Right forelimb (tissue), 1 donor: ENCODE measurements around the gene ARL6IP4.

Experiments
- DNase-seq: peaks from one replicate; pipeline ENCODE4 v3.0.0-alpha.2; 2018

The ARL6IP4 gene

GRCh38 chr12:122959566-122960192 is 20.8 kb upstream of the ARL6IP4 start:
- DNase-seq = no peak

- DNase-seq = no peak
Measured at GRCh38 chr12:122960193-122960569, 20.3 kb upstream of the ARL6IP4 start.

DNA sequence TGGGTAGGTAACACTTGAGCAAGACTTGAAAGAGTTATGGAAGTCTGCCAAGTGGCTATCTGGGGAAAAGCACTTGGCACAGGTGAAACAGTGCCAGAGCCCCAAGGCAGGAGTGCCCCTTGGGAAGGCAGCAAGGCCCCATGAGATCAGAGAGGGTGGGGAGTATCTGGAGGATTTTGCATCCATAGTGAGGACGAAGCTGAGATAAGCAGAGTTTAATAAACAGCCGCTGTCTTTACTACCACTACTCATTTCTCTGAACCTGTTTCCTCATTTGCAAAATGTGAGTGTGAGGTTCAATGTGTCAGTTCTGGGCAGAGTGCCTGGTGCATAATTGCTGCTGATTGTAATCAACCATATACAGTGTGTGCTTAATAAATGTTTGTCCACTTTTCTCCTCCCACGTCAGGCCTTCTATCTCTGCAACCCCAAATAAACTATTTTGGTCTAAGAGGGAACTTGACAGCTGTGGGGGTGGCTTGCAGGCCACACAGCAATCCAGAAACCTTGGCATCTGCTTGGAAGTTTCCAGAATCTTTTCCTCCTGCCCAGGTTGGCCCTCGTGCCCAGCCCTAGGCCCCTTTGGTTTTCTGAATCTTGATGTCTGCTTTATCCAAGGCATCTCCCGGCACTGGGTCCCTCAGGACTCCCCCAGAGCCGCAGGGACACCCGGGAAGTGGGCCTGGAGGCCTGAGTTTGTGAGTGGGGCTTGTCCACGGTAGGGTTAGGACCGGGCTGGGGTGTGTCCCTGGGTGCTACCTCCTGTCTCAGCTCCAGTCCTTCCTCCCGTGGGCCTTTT is 18.8 kb upstream of the ARL6IP4 start:
- no peak for DNase-seq

DNA sequence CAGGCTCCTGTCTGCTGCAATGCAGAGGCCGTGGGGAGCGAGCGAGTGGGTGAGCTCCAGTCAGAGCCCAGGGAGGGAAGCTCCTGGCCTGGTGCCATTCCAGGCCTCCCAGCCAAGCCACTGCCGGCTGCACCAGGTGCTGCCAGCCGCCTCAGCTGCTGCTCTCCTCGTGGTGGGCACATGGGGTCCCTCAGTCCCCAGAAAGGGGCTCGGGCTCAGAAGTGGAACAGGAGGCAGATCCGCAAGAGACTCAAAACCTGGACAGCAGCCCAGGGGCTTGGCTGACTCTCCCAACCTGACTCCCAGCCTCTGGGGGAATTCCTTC is 16.6 kb upstream of the ARL6IP4 start:
- no peak for DNase-seq

DNA sequence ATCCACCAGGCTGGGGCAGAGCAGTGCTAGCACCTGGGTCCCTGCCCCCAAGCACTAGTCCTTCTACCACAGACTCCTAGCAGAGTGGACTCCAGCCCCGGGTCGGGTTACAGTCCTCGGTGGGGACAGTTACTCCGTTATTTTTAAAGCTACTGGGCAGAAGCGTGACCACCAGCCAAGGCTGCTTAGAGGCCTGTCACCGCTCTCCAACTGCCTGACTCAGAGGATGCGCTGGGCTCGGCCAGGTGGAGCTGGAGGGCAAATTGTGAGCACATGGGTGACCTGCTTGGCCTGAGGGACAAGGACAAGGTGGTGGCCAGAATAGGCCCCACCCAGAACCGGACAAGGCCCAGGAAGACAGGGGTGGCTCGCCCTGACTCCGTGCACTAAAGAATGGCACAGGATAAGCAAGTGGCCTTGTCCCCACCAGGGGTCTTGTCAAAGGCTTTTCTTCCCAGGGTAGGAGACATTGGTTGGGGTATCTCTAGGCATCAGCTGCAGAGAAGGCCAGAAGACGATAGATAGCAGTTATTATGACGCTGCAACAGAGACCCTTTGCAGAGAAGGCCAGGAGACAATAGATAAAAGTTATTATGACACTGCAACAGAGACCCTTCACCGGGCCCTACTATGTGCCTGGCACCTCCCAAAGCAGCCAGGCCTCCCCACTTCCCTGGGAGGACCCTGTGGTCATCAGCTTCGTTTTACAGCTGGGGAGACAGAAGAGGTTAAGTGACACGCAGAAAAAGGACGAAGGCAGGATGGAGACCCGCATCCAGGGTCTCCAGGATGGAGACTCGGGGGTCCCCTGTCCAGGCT is 15.8 kb upstream of the ARL6IP4 start:
- no peak for DNase-seq

GRCh38 chr12:122965321-122965751 is 15.1 kb upstream of the ARL6IP4 start:
- DNase-seq = no peak

GRCh38 chr12:122965851-122966742 is 14.4 kb upstream of the ARL6IP4 start, which contains the start of gene ABCB9:
Gene ABCB9, minus strand, starts transcription at chr12:122966463. Its CDS starts 6,228 bp downstream, at chr12:122960235.
- DNase-seq = peak; percentile 90

DNA sequence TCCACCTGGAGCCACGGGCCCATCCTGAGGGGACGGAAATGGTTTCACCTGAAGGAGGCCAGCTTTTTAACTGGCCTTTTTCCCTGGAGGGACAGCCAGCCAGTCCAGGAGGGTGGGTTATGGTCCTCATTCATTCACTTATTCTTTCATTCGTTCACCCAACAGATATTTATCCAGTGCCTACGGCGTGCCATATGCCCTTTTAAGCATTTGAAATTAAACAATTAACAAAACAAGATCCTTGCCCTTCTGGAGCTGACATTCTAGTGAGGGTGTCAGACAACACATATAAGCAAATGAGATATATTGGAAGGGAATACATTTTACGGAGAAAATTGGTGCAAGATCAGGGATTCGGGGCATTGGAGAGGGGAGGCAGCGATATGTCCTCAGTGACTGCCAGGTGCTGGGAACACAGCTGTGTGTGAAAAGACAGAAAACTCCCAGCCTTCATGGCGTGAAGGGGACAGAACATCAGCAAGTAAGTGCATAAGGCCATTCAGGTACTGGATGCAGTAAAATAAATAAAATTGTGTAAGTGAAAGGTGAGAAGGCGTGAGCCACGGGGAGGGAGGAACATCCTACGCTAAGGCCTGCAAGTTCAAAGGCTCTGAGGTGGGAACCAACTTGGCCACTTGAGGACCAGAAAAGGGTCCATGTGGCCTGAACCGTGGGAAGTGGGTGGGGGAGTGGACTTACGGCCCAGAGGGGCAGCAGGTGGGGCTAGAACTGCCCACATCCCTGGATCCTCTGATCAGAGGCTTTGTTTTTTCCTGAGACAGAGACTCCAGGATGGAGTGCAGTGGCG is 13.5 kb upstream of the ARL6IP4 start:
- DNase-seq = no peak

DNA sequence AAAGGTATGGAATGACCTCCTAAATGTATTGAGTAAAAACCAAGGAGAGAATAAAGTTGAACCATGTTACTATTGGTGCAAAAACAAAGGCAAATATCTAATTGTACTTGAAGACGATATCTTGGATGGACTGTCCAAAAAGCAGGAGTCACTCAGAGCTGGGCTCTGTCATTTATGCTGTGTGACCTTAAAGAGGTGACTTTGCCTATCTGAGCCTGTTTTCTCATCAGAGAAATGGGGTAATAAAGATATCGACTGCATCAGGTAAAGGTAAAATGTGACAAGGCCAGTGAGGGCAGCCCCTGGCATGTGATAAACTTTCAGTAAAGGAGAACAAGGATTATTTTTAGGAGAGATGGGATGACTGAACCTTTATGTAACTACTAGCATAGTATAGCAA is 12.4 kb upstream of the ARL6IP4 start:
- DNase-seq = no peak

GRCh38 chr12:122969676-122970075 is 10.8 kb upstream of the ARL6IP4 start:
- DNase-seq = no peak

GRCh38 chr12:122974274-122974891 is 6.1 kb upstream of the ARL6IP4 start:
- DNase-seq = peak; percentile 100

DNA sequence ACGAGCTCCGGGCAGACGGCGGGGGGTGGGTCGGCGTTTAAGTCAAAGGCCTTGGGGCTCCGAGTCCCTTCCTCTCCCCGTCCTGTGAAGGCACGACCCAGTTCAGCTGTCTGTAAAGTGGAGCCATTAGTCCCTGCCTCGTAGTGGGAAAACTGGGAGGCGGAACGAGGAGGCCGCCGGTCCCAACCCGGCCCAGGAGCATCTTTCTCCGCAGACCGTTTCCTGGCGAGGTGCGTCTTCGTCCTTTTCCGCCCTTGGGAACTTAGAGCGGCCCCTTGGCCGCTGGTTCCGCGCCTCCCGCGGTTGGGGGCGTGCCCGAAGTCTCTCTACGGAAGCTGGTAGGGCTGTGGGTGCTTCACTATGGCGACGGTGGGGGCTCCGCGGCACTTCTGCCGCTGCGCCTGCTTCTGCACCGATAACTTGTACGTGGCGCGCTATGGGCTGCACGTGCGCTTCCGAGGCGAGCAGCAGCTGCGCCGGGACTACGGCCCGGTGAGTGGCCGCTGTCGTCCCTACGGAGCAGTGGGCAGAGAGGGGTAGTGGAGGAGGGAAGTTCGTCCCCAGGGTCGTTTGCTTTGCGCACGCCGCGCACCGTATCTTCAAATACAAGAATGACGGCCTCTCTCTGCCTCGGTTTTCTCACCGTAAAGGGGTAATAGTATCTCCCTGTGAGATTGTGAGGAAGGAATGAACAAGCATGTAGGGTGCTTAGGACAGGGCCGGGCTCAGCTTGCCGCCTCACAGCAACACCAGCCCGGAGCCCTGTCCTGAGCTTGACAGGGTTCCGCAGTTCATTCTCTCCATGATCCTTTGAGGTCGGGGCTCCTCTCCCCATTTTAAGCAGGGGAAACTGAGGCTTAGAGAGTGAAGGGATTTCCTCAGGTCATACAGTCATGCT is 5.3 kb upstream of the ARL6IP4 start, which contains the start of gene OGFOD2:
Gene OGFOD2 (plus strand): TSS at position 353 of the 898 bp plus-strand sequence. CDS start 8 bp downstream, at position 361.
- DNase-seq = peak; percentile 94

- peak; percentile 42 for DNase-seq
Measured at GRCh38 chr12:122975790-122976647, 4.5 kb upstream of the ARL6IP4 start.

GRCh38 chr12:122976648-122976975 is 3.9 kb upstream of the ARL6IP4 start:
- peak; percentile 47 for DNase-seq

DNA sequence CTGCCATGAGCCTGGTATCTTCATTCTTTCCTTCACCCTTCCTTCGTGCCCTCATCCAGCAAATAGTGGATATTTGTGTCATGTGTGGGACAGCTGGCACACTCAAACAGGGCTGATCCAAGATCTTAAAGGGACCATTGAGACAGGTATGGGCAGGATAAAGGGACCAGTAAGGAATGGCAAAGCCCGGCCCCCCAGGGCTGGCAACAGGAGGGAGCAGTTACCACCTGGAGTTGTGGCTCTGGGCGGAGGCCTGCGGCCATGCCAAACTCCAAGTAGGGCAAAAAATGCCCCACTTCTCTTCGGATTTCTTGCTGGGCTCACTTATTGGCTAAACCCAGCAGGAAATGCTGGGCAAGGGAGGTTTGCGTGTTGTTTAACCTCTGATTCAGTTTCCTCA is 3.3 kb upstream of the ARL6IP4 start:
- DNase-seq = no peak

DNA sequence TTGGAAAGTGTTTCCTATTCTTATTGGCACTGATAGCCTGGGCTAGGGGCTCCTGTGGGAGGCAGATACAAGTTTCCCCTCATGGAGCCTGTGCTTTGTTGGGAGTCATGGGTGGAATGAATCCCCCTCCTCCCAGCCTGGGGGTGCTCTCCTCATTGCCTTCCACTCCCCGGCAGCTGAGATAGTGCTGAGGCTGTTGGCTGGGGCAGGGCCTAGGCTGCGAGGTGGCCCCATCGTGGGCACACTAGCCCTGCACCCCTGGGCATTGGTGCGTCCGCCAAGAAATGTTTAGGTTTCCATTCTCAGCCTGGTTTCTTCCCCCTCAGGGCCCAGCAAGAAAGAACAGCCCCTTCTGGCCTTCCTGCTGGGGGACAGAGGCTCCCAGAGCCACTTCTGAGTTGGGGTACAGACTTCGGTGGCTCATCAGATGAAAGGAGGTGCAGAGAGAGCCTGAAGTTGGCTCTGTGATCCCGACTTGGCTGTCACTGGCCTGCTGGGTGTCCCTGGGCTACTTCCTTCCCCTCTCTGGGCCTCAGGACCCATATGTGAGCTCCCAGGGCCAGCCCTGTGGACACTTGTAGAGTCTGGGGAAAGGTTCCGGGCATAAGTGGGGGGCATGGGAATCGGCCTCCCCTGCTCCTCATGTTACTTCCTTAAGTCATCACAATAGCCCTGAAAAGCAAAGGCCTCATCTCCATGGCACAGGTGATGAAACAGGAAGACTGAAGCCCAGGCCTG is 2.7 kb upstream of the ARL6IP4 start:
- DNase-seq = no peak

GRCh38 chr12:122978507-122978955 is 1.9 kb upstream of the ARL6IP4 start:
- DNase-seq = no peak
